ENCODE measurements around the gene ZNF786. TPM values are rescaled to one million over a fixed set of nuclear protein-coding genes. Genes with fewer than 3 reads are reported as not detected.
"Not testable (repeated sequence)": the region's sequence is repeated elsewhere in the genome, so short reads cannot be mapped to it uniquely, and the experiment has no call there.

The ZNF786 gene
- total RNA-seq, 6 donors from 2014 or later = 1.7 to 9.0 (median 7.6) TPM

DNA sequence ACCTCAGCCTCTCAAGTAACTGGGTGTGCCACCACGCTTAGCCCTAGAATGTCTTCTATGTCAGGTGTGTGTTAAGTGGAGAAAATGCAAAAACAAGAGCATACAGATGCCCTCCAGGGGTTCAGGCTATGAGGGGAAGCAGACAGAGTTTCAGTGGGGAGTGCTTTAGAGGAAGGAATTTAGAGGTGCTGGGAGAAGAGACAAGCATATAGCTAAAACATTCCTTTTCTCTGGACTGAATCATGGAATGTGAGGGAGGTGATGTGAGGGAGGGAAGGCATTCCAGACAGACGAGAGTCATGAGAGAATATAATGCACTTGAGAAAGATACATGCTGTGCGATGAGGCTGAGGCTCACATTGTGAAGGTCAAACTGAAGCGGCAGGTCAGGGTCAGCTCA lies 6.6 kb upstream of the ZNF786 start:
- no peaks in the 10 kb centered on the region for H3K9me3 ChIP-seq
- TF ChIP-seq EP300 (IDR thresholded peaks at IDR 0.05) (no peak), POLR2AphosphoS5 (IDR thresholded peaks at IDR 0.05) (no peak), POLR2A (IDR thresholded peaks at IDR 0.05) (no peak)
- TF ChIP-seq, protein P1, sequence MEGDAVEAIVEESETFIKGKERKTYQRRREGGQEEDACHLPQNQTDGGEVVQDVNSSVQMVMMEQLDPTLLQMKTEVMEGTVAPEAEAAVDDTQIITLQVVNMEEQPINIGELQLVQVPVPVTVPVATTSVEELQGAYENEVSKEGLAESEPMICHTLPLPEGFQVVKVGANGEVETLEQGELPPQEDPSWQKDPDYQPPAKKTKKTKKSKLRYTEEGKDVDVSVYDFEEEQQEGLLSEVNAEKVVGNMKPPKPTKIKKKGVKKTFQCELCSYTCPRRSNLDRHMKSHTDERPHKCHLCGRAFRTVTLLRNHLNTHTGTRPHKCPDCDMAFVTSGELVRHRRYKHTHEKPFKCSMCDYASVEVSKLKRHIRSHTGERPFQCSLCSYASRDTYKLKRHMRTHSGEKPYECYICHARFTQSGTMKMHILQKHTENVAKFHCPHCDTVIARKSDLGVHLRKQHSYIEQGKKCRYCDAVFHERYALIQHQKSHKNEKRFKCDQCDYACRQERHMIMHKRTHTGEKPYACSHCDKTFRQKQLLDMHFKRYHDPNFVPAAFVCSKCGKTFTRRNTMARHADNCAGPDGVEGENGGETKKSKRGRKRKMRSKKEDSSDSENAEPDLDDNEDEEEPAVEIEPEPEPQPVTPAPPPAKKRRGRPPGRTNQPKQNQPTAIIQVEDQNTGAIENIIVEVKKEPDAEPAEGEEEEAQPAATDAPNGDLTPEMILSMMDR (IDR thresholded peaks at IDR 0.05) = no peak
- DNase-seq (no peak), ATAC-seq (ENCODE audit: low FRiP score in 2 of 2) (no peak)
- no peak overlapping the region for H3K27ac ChIP-seq
- no peaks in the 10 kb centered on the region for H3K27me3 ChIP-seq
- 72 to 81% methylated on average over 4 of the region's 4 CpGs for whole genome bisulfite sequencing, 2 donors
- peaks cover 0 to 2% (median 0%) of the 10 kb centered on the region in 4 donors for H3K4me1 ChIP-seq
- H3K4me3 ChIP-seq = no peak overlapping the region
- H3K36me3 ChIP-seq = no peaks in the 10 kb centered on the region

DNA sequence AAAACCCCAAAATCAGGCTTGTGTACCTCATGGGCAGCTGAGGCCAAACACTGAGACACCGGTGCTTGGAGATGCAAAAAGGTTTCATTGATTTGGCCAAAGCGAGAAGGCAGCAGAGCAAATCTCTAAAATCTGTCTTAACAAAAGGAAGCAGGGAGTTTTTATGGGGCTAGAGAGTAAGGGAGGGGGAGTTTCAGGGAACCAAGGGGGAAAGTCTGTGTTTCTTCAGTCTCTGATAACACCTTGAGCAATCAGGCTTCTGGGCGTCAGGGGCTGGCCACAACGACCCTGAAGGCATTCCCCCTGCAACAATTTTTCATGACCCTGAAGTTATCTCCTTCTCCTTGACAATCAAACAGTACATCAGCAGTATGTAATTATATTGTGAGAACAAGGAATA lies 2.7 kb upstream of the ZNF786 start:
- no peaks in the 10 kb centered on the region for H3K36me3 ChIP-seq
- no peaks in the 10 kb centered on the region for H3K27me3 ChIP-seq
- DNase-seq (no peak), ATAC-seq (ENCODE audit: low FRiP score in 2 of 2) (no peak)
- WGBS, 2 donors = 63 to 67% methylated on average over 4 of the region's 4 CpGs
- no peaks in the 10 kb centered on the region for H3K9me3 ChIP-seq
- TF ChIP-seq, protein P1 (IDR thresholded peaks at IDR 0.05) = no peak
- TF ChIP-seq POLR2AphosphoS5 (IDR thresholded peaks at IDR 0.05) = no peak
- H3K4me1 ChIP-seq = peaks cover 7 to 18% (median 11%) of the 10 kb centered on the region in 4 donors
- H3K4me3 ChIP-seq = no peak overlapping the region
- no peak overlapping the region for H3K27ac ChIP-seq

DNA sequence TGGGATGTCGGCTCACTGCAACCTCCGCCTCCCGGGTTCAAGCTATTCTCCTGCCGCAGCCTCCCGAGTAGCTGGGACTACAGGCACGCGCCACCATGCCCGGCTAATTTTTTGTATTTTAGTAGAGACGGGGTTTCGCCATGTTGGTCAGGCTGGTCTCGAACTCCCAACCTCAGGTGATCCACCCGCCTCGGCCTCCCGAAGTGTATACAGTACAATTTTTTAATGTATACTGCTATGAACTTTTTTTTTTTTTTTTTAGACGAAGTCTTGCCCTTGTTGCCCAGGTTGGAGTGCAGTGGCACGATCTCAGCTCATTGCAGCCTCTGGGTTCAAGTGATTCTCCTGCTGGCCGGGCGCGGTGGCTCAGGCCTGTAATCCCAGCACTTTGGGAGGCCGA lies 1.7 kb upstream of the ZNF786 start:
- ATAC-seq (ENCODE audit: low FRiP score in 2 of 2); H3K36me3 ChIP-seq; H3K4me3 ChIP-seq; H3K27me3 ChIP-seq; H3K9me3 ChIP-seq: not testable (repeated sequence)
- Histone ChIP-seq H3K27ac (peak overlapping the region in 3 of 4 donors; percentile 93 to 98 (median 94)), H3K4me1 (peaks cover 7 to 18% (median 11%) of the 10 kb centered on the region in 4 donors)
- 95 to 99% methylated on average over 17 to 20 of the region's 20 CpGs for WGBS, 2 donors
- DNase-seq = peak in 1 of 2 donors; percentile 50

DNA sequence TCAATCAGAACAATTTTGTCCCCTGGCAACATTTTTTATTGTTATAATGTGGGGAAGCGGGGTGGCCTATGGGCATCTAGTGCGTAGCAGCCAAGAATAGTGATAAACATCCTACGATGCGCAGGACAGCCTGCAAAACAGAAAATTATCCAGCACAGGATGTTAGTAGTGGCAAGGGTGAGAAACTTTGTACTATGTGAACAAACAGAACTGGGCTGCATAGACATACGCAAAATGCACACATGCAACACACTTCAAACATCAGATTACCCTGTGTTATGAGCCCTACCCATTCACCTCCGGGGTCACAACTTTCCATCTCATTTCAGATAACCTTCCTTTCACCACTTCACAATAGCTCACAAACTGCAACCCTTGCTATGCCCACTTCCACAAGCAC lies 3.1 kb downstream of the ZNF786 start:
- Histone ChIP-seq H3K4me3 (no peak overlapping the region), H3K36me3 (peaks cover 0 to 2% (median 0%) of the 10 kb centered on the region in 4 donors), H3K27me3 (no peaks in the 10 kb centered on the region), H3K4me1 (peaks cover 7 to 18% (median 11%) of the 10 kb centered on the region in 4 donors), H3K27ac (no peak overlapping the region), H3K9me3 (no peaks in the 10 kb centered on the region)
- ATAC-seq (ENCODE audit: low FRiP score in 2 of 2) = no peak
- TF ChIP-seq EP300 (IDR thresholded peaks at IDR 0.05) (no peak), POLR2A (IDR thresholded peaks at IDR 0.05) (no peak), POLR2AphosphoS5 (IDR thresholded peaks at IDR 0.05) (no peak)
- WGBS, 2 donors = 89 to 91% methylated on average over 6 of the region's 6 CpGs
- no peak for DNase-seq

DNA sequence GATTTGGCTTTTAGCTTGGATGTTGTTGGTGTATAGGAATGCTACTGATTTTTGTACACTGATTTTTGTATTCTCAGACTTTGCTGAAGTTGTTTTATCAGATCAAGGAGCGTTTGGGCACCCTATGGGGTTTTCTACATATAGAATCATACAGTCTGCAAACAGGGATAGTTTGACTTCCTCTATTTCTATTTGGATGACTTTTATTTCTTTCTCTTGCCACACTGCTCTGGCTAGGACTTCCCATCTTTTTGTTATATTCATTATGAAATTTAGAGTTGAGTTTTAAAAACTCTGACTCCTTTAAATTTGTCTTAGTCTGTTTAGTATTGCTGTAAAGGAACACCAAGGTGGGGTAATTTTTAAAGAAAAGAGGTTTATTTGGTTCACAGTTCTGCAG lies 4.7 kb downstream of the ZNF786 start:
- TF ChIP-seq POLR2AphosphoS5 (IDR thresholded peaks at IDR 0.05) = no peak
- TF ChIP-seq POLR2A (IDR thresholded peaks at IDR 0.05) = no peak
- TF ChIP-seq EP300 (IDR thresholded peaks at IDR 0.05) = no peak
- TF ChIP-seq, protein P1 (IDR thresholded peaks at IDR 0.05) = no peak
- ATAC-seq (ENCODE audit: low FRiP score in 2 of 2) = no peak
- WGBS, 2 donors = 61 to 78% methylated on average over 1 of the region's 1 CpG

DNA sequence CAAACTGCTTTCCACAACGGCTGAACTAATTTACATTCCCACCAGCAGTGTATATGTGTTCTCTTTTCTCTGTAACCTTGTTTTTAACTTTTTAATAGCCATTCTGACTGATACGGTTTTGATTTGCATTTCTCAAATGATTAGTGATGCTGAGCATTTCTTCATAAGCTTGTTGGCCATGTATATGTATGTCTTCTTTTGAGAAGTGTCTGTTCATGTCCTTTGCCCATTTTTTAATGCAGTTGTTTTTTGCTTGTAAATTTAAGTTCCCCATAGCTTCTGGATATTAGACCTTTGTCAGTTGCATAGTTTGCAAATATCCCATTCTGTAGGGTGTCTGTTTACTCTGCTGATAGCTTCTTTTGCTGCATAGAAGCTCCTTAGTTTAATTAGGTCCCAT lies 6.1 kb downstream of the ZNF786 start:
- WGBS, 2 donors = 94 to 98% methylated on average over 2 of the region's 2 CpGs
- Histone ChIP-seq H3K27me3 (no peaks in the 10 kb centered on the region), H3K27ac (no peak overlapping the region), H3K4me3 (no peak overlapping the region), H3K36me3 (peaks cover 0 to 11% (median 0%) of the 10 kb centered on the region in 4 donors), H3K4me1 (peaks cover under 1 to 6% (median 2%) of the 10 kb centered on the region in 4 donors), H3K9me3 (no peaks in the 10 kb centered on the region)
- TF ChIP-seq EP300 (IDR thresholded peaks at IDR 0.05) (no peak), POLR2A (IDR thresholded peaks at IDR 0.05) (no peak)
- TF ChIP-seq, protein P1 (IDR thresholded peaks at IDR 0.05) = no peak
- ATAC-seq (ENCODE audit: low FRiP score in 2 of 2) (no peak), DNase-seq (no peak)

More for the DNA sequence above, 4.7 kb downstream of the ZNF786 start:
- Histone ChIP-seq H3K27me3 (no peaks in the 10 kb centered on the region), H3K9me3 (no peaks in the 10 kb centered on the region), H3K27ac (no peak overlapping the region), H3K36me3 (peaks cover 0 to 2% (median 0%) of the 10 kb centered on the region in 4 donors), H3K4me1 (peaks cover 6 to 12% (median 9%) of the 10 kb centered on the region in 4 donors), H3K4me3 (no peak overlapping the region)
- DNase-seq = no peak

Data from upper lobe of left lung (tissue), 6 donors.